Measurements from ENCODE around the gene DTD1. TPM values are rescaled to one million over a fixed set of nuclear protein-coding genes. Genes with fewer than 3 reads are reported as not detected.

DTD1 gene
- total and polyA plus RNA-seq, 2 of the 13 experiments (the other 11 are each of a cell fraction or from before 2014, with no cell fraction given): 41.2 to 79.3 TPM

- TF ChIP-seq NFYB (CRISPR knock-in tag; IDR thresholded peaks at IDR 0.05) (peak; percentile 80), ZNF354B (CRISPR knock-in tag; IDR thresholded peaks at IDR 0.05) (no peak), TARDBP (CRISPR knock-in tag; IDR thresholded peaks at IDR 0.05) (peak; percentile 81), ZBTB7A (CRISPR knock-in tag; IDR thresholded peaks at IDR 0.05) (peak; percentile 89), MAF1 (CRISPR knock-in tag; IDR thresholded peaks at IDR 0.05; ENCODE audit: borderline replicate concordance) (peak; percentile 94), ZNF430 (CRISPR knock-in tag; IDR thresholded peaks at IDR 0.05) (peak; percentile 88), PTBP1 (IDR thresholded peaks at IDR 0.05; ENCODE audit: low read depth, low read length, poor library complexity, severe bottlenecking) (peak; percentile 79), ARHGAP35 (CRISPR knock-in tag; IDR thresholded peaks at IDR 0.05; ENCODE audit: borderline replicate concordance) (peak; percentile 94), ZNF446 (CRISPR knock-in tag; IDR thresholded peaks at IDR 0.05) (no peak), NFAT5 (CRISPR knock-in tag; IDR thresholded peaks at IDR 0.05) (peak; percentile 79; the same call in 1 of the 2 replicates), HNF4G (IDR thresholded peaks at IDR 0.05; ENCODE audit: borderline replicate concordance, low read depth, low read length) (0 out of 2 replicates have a peak, but pooled peaks have one; percentile 18), HNF4G (CRISPR knock-in tag; IDR thresholded peaks at IDR 0.05; ENCODE audit: borderline replicate concordance, low read depth) (no peak; the same call in 1 of the 2 replicates), EHMT2 (IDR thresholded peaks at IDR 0.05; ENCODE audit: borderline replicate concordance, low read depth, low read length) (no peak; the same call in 1 of the 2 replicates), ZNF629 (CRISPR knock-in tag; conservative IDR thresholded peaks at IDR 0.05) (peak; percentile 47), ZNF816 (CRISPR knock-in tag; IDR thresholded peaks at IDR 0.05; ENCODE audit: borderline replicate concordance) (peak; percentile 87), ARID2 (CRISPR knock-in tag; IDR thresholded peaks at IDR 0.05; ENCODE audit: borderline replicate concordance) (0 out of 2 replicates have a peak, but pooled peaks have one; percentile 44), RAD51 (IDR thresholded peaks at IDR 0.05; ENCODE audit: borderline replicate concordance) (peak; percentile 85), ZNF761 (CRISPR knock-in tag; conservative IDR thresholded peaks at IDR 0.05) (peak; percentile 90), SKIL (CRISPR knock-in tag; IDR thresholded peaks at IDR 0.05; ENCODE audit: borderline replicate concordance) (peak; percentile 27; the same call in 1 of the 2 replicates), CCDC6 (CRISPR knock-in tag; IDR thresholded peaks at IDR 0.05) (peak; percentile 90; the same call in 1 of the 2 replicates), ZSCAN9 (CRISPR knock-in tag; IDR thresholded peaks at IDR 0.05; ENCODE audit: borderline replicate concordance) (0 out of 2 replicates have a peak, but pooled peaks have one; percentile 20), ZNF788 (CRISPR knock-in tag; IDR thresholded peaks at IDR 0.05; ENCODE audit: borderline replicate concordance) (peak; percentile 94; the same call in 1 of the 2 replicates)
These were observed 20.7 kb upstream of the DTD1 start, which contains the start of gene SMIM26 (continued) for GRCh38 chr20:18566892-18567738.
